Choroid plexus epithelial cell (primary cell): ENCODE data around the gene TMEM266.

Experiments
- DNase-seq: peaks from one replicate; pipeline ENCODE4 v3.0.0-alpha.2; 2010; ENCODE audit warnings: low read depth
- H3K4me3 ChIP-seq: 2 replicates; pipeline ENCODE4 v1.5.1; 2011; ENCODE audit warnings: low read depth, mild to moderate bottlenecking, control low read depth, low read length, moderate library complexity
- CTCF ChIP-seq: conservative IDR thresholded peaks from 2 replicates; pipeline ENCODE4 v1.5.1; 2011; ENCODE audit warnings: low read depth, mild to moderate bottlenecking, control low read depth, inconsistent platforms, low read length, moderate library complexity

Gene TMEM266

GRCh38 chr15:76123031-76123430 lies 63.2 kb downstream of the TMEM266 start:
- no peak for TF ChIP-seq CTCF
- H3K4me3 ChIP-seq: no peak overlapping the region
- no peak for DNase-seq

GRCh38 chr15:76127169-76127568 lies 67.4 kb downstream of the TMEM266 start:
- DNase-seq: no peak
- no peak for TF ChIP-seq CTCF
- H3K4me3 ChIP-seq: no peak overlapping the region

GRCh38 chr15:76127880-76128279 lies 68.1 kb downstream of the TMEM266 start:
- no peak for TF ChIP-seq CTCF
- DNase-seq: no peak
- no peak overlapping the region for H3K4me3 ChIP-seq

- TF ChIP-seq CTCF: no peak
- DNase-seq: no peak
Measured at GRCh38 chr15:76134537-76134936, 74.8 kb downstream of the TMEM266 start.

GRCh38 chr15:76135516-76135915 lies 75.7 kb downstream of the TMEM266 start:
- TF ChIP-seq CTCF: no peak
- no peak for DNase-seq
- H3K4me3 ChIP-seq: no peak overlapping the region

More at GRCh38 chr15:76134537-76134936, 74.8 kb downstream of the TMEM266 start:
- no peak overlapping the region for H3K4me3 ChIP-seq

- no peak for TF ChIP-seq CTCF
- no peak for DNase-seq
- H3K4me3 ChIP-seq: no peak overlapping the region
Measured at GRCh38 chr15:76138436-76138835, 78.7 kb downstream of the TMEM266 start.

GRCh38 chr15:76139368-76140073 lies 79.7 kb downstream of the TMEM266 start:
- DNase-seq: peak; percentile 87
- peak; percentile 96 for TF ChIP-seq CTCF
- H3K4me3 ChIP-seq: peak overlapping the region; percentile 15
